Gastrocnemius medialis (tissue), 4 donors: ENCODE measurements around the gene SLC43A2.
A peak's percentile ranks its signal among the peaks of the same experiment; 100 is the strongest.

Source experiments
- POLR2A ChIP-seq, 2 donors: fragments of 450-650 bp; IDR thresholded peaks; one replicate each; pipeline ENCODE4 v1.6.1; 2017; ENCODE audit warnings: antibody characterized with exemption in 2 of 2, mild to moderate bottlenecking in 2 of 2, moderate library complexity in 2 of 2
- TF ChIP-seq, protein P1 (sequence below), 5 experiments: fragments of 450-650 bp in 3 of 5; fragments of 200-600 bp in 2 of 5; sonication (generic) in 2 of 5; IDR thresholded peaks in 4 of 5; conservative IDR thresholded peaks in 1 of 5; 1 replicate in 4 of 5; 2 replicates in 1 of 5; pipeline ENCODE4 v1.5.1; 2016 to 2019; ENCODE audit warnings: antibody characterized with exemption in 5 of 5, mild to moderate bottlenecking in 3 of 5, moderate library complexity in 3 of 5

DNA sequence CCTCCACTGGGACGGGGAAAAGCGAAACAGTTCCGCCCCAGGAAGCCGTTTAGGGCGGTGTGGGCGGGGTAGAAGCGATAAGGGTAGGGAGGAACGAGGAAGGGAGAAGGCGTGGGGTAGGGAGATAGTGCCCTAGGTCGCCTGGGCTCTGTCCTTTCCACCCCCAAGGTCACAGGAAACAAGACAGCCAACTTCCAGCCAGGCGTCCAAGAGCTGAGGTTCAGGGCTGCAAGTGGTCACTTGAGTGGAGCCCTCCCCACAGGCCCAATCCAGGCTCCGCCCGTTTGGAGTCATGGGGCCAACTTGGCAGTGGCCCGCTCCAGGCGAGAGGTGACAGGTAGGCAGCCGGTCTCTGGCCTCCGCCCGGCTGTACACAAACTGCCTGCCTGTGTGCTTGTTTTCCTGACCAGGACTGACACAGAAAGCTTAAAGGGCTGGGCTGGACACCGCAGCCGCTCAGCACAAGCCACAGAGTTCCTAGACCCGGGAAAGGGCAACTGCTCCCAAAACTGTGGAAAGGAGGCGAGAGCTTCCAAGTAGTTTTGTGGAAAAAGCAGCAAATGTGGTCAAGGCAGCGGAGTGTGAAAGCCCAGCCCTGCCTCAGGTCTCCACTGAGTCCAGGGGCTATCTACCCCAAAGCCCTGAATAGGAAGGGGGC, 21.3 kb upstream of the SLC43A2 start, which contains the start of gene RILP:
- TF ChIP-seq POLR2A (IDR thresholded peaks at IDR 0.05), result peak; percentile 46 to 49
- TF ChIP-seq, protein P1, sequence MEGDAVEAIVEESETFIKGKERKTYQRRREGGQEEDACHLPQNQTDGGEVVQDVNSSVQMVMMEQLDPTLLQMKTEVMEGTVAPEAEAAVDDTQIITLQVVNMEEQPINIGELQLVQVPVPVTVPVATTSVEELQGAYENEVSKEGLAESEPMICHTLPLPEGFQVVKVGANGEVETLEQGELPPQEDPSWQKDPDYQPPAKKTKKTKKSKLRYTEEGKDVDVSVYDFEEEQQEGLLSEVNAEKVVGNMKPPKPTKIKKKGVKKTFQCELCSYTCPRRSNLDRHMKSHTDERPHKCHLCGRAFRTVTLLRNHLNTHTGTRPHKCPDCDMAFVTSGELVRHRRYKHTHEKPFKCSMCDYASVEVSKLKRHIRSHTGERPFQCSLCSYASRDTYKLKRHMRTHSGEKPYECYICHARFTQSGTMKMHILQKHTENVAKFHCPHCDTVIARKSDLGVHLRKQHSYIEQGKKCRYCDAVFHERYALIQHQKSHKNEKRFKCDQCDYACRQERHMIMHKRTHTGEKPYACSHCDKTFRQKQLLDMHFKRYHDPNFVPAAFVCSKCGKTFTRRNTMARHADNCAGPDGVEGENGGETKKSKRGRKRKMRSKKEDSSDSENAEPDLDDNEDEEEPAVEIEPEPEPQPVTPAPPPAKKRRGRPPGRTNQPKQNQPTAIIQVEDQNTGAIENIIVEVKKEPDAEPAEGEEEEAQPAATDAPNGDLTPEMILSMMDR (IDR thresholded peaks at IDR 0.05 in 4 of 5, conservative IDR thresholded peaks at IDR 0.05 in 1 of 5), result no peak
